ENCODE results near the gene FAM20B.

FAM20B gene

GRCh38 chr1:179053486-179053885 is 27.8 kb downstream of the FAM20B start:
- DNase-seq, result no peak

GRCh38 chr1:179055937-179056336 is 30.2 kb downstream of the FAM20B start:
- DNase-seq, result no peak

- DNase-seq, result no peak
Measured at GRCh38 chr1:179058487-179059483, 33.1 kb downstream of the FAM20B start.

- DNase-seq, result no peak
Measured at GRCh38 chr1:179061360-179062282, 35.9 kb downstream of the FAM20B start.

- DNase-seq, result no peak
Measured at GRCh38 chr1:179066471-179066870, 40.8 kb downstream of the FAM20B start.

- no peak for DNase-seq
Measured at GRCh38 chr1:179077396-179077795, 51.7 kb downstream of the FAM20B start.

GRCh38 chr1:179079113-179079761 is 53.5 kb downstream of the FAM20B start:
- DNase-seq, result peak; percentile 35

GRCh38 chr1:179080866-179081686 is 55.4 kb downstream of the FAM20B start:
- no peak for DNase-seq

- peak; percentile 51 for DNase-seq
Measured at GRCh38 chr1:179081687-179082332, 56.1 kb downstream of the FAM20B start, which contains the start of gene TOR3A. TSS of gene TOR3A (plus strand) at chr1:179082070. CDS start at chr1:179082129, 59 bp downstream.

- DNase-seq, result no peak
Measured at GRCh38 chr1:179082333-179082998, 56.8 kb downstream of the FAM20B start.

GRCh38 chr1:179082999-179083335 is 57.3 kb downstream of the FAM20B start:
- DNase-seq, result no peak

- no peak for DNase-seq
Measured at GRCh38 chr1:179083533-179083932, 57.8 kb downstream of the FAM20B start.

- no peak for DNase-seq
Measured at GRCh38 chr1:179087665-179088064, 62.0 kb downstream of the FAM20B start.

- no peak for DNase-seq
Measured at GRCh38 chr1:179089827-179090482, 64.3 kb downstream of the FAM20B start.

- DNase-seq, result no peak
Measured at GRCh38 chr1:179090522-179090921, 64.8 kb downstream of the FAM20B start.

- DNase-seq, result no peak
Measured at GRCh38 chr1:179090923-179091322, 65.2 kb downstream of the FAM20B start.

GRCh38 chr1:179091691-179092165 is 66.0 kb downstream of the FAM20B start:
- no peak for DNase-seq

GRCh38 chr1:179092896-179093461 is 67.3 kb downstream of the FAM20B start:
- no peak for DNase-seq

- no peak for DNase-seq
Measured at GRCh38 chr1:179094818-179095217, 69.1 kb downstream of the FAM20B start.

- DNase-seq, result peak; percentile 63
Measured at GRCh38 chr1:179095377-179095776, 69.7 kb downstream of the FAM20B start.
